HFF-Myc (cell line): ENCODE data around the gene SLAMF9.

Experiments used
- DNase-seq: peaks from one replicate; pipeline ENCODE4 v3.0.0-alpha.2; 2011; ENCODE audit warnings: low read depth; ENCODE audit errors: extremely low read depth
- H3K4me3 ChIP-seq: replicated peaks from 2 replicates; pipeline ENCODE4 v1.5.1; 2011; ENCODE audit warnings: low read depth, mild to moderate bottlenecking, control low read depth, low read length
- TF ChIP-seq, protein P1 (sequence below): IDR thresholded peaks from 2 replicates; pipeline ENCODE4 v1.5.1; 2012; ENCODE audit warnings: mild to moderate bottlenecking, low read depth, low read length, control low read depth; ENCODE audit errors: missing control alignments

The SLAMF9 gene

DNA sequence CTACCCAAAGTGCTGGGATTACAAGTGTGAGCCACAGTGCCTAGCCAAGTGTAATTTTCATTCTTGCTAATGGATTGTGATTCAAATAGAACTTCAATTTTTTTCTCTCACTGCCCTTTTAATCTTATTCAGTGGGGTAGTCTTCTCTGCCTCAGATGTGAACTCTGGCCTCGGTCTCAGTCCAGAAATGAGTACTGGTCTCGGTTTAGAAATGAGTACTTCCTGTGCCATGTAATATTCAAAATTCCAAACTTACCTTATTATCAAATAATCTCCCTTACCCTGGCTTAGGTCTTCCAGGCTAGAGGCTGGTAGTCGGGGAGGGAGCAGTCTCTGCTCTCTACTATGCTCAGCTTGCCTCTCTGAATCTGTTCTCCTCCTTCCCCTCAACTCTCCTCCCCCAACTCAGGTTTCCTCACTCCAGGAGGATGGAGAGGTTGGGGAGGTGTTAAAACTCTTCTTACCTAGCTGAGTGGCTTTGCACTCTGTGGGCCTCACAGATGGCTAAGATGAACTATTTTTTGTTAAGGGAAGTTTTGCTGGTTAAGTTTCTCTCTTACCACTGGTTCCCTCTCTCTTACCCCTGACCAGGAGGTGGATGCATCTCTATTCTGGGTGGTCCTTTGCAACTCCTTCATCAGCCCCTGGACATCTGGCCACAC is 4.8 kb upstream of the SLAMF9 start:
- DNase-seq = no peak
- no peak overlapping the region for H3K4me3 ChIP-seq
- TF ChIP-seq, protein P1, sequence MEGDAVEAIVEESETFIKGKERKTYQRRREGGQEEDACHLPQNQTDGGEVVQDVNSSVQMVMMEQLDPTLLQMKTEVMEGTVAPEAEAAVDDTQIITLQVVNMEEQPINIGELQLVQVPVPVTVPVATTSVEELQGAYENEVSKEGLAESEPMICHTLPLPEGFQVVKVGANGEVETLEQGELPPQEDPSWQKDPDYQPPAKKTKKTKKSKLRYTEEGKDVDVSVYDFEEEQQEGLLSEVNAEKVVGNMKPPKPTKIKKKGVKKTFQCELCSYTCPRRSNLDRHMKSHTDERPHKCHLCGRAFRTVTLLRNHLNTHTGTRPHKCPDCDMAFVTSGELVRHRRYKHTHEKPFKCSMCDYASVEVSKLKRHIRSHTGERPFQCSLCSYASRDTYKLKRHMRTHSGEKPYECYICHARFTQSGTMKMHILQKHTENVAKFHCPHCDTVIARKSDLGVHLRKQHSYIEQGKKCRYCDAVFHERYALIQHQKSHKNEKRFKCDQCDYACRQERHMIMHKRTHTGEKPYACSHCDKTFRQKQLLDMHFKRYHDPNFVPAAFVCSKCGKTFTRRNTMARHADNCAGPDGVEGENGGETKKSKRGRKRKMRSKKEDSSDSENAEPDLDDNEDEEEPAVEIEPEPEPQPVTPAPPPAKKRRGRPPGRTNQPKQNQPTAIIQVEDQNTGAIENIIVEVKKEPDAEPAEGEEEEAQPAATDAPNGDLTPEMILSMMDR = no peak

DNA sequence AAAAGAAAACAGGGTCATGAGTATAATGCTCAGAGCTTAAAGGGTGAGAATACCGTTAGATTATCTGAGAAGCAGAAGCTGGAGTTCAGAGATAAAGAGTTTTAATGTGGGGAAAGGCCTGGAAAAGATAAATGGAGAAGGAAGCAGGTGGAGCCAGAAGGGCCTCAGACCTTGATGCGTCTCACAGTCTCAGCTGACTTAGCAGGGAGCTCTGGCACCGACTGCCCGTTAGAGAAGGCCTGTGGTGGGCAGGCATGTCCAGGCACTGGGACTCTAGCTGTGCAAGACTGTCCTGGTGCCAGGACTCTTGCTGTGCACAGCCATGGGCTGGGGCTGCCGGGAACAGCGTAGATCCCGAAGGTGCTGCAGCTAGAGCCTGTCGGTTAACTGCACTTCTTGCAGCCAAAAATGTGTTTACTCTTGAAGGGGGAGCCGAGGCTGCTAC is 3.8 kb upstream of the SLAMF9 start:
- TF ChIP-seq, protein P1 = no peak
- DNase-seq = no peak
- H3K4me3 ChIP-seq = no peak overlapping the region

DNA sequence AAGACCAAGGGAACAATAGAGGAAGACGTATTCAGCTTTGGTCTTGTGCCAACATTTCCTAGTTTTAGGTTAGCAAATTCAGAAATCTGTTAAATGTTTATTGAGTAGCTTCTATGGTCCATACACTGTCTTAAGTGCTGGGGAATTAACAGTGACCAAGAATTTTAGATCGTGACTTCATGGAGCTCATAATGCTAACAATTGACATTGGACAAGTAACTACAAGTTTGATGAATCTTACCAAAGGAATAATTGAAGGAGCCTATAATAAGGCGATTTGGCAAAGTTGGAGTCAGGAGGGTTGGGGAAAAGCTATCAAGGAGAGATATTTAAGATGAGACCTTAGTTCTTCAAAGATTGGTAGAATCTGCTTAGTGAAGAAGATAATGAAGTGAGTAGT is 1.4 kb upstream of the SLAMF9 start:
- no peak for DNase-seq
- H3K4me3 ChIP-seq = no peak overlapping the region
- TF ChIP-seq, protein P1 = no peak

DNA sequence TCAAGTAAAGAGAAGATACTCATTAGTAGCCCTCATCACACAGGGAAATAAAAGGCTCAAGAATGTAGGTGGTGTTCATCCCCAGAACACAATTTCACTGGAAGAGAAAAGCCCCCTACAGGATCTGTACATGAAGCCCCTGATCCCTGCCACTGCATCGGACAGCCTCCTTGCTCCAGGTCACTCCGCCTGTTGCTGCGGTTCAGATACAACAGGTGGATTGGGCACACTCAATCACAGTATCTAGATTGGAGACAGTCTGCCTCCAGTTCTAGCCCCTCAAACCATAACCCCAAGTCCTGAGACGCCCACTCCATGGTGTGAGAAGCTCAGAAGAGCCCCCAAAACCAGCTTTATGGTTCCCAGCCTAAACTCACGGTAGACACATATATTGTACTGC is 1.1 kb downstream of the SLAMF9 start:
- TF ChIP-seq, protein P1 = no peak
- H3K4me3 ChIP-seq = no peak overlapping the region
- no peak for DNase-seq

DNA sequence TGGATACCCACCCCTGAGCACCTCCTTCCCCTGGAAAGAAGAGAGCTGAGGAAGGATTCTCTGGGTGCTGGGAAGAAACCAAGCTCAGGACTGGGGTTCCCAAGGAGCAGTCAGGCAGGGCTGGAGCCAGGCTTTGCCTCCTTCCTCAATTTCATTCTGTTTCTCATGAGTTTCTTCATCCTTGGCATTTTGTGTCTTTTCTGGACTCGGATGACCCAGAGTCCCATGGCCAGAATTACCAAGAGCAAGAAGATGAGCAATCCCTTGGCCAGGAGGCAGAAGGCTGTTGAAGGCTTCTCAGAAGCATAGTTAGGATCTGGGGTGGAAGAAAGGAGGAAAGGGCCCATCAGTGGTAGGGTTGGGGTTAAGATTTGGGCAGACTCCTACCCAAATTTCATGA is 2.5 kb downstream of the SLAMF9 start:
- TF ChIP-seq, protein P1 = no peak
- no peak overlapping the region for H3K4me3 ChIP-seq
- DNase-seq = no peak

DNA sequence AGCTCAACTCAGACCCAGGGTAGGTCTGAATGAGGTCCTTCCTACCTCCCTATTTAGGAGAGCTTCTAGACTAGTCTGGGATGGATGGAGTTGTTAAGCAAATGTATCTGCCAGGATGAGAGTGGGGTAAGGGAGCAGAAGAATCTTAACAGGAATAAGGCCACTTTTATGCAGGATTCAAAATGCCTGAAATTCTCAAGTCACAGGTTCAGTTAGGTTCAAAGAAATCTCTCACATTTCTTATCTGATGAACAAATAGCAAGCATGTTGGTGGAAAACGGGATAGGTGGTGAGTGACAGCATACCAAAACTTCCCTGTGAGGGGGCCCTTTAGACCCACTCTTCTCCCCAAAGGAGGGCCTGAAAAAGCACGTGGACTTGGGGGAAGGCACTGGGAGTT is 3.0 kb downstream of the SLAMF9 start:
- H3K4me3 ChIP-seq = no peak overlapping the region
- TF ChIP-seq, protein P1 = no peak
- no peak for DNase-seq

DNA sequence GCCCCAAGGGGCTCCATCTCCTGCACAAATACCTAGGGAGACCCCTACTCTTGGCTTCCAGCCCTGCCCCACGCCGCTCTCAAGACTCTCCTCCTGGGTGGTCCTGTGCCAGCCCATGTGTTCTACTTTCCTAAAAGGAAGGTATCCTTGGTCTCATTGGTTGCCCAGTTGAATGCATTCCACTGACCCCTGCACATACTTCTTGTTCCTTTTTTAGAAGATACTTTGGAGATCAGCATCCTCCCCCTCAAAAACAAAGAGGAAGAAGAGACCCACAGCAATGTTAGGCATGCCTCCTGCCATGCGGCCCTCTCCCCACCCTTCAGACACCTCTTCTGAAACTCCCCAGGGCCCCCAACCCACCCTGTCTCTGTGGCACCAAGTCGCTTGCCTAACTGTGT is 4.1 kb downstream of the SLAMF9 start:
- TF ChIP-seq, protein P1 = no peak
- H3K4me3 ChIP-seq = no peak overlapping the region
- DNase-seq = no peak
